LoVo (cell line): ENCODE data around the gene ADAP1.

Experiments used
- DNase-seq: peaks from one replicate; pipeline ENCODE4 v3.0.0-alpha.2; 2016; ENCODE audit warnings: low spot score

Gene ADAP1

DNA sequence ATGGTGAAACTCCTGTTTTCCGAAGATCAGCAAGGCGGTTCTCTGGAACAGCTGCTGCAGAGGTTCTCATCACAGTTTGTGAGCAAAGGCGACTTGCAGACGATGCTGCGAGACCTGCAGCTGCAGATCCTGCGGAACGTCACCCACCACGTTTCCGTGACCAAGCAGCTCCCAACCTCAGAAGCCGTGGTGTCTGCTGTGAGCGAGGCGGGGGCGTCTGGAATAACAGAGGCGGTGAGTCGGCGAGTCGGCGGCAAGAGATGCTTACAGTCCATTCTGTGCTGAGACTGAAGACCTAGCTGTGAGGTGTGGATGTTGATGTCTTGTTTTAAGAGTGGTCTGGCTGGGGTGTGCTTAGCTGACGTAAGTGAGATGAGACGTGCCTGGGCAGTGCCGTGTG lies 94.3 kb downstream of the ADAP1 start:
- DNase-seq: no peak

DNA sequence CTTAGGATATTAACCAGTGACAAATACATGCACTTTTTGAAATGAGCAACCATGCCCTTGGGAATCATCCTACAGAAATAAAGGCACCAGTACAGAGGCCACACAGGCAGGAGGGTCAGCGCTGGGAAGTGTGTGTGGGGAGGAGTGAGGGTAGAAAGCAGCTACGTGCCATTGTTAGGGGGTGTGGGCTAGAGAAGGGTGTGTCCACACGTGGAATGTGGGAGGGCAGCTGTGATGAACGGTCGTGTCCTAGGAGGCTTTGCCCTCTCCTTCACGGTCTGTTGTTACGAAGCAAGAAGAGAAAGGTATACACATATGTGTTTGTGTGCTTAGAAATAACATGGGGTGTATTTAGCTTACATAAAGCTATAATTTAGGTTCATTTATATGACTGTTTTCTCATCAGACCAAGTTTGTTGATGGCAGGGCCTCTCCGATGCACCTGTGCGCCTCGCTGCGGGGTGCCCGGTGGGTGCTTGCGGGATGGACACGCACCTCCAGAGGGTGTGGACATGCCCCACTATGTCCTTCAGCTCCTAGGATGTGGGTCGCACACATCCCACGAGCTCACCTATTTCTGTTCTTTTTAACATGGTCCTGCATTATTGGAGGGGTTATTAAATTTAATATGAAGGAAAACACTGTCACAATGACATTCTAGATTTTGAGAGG lies 95.0 kb downstream of the ADAP1 start:
- DNase-seq: no peak

- DNase-seq: no peak
Observed at GRCh38 chr7:857661-858060, 96.8 kb downstream of the ADAP1 start.

DNA sequence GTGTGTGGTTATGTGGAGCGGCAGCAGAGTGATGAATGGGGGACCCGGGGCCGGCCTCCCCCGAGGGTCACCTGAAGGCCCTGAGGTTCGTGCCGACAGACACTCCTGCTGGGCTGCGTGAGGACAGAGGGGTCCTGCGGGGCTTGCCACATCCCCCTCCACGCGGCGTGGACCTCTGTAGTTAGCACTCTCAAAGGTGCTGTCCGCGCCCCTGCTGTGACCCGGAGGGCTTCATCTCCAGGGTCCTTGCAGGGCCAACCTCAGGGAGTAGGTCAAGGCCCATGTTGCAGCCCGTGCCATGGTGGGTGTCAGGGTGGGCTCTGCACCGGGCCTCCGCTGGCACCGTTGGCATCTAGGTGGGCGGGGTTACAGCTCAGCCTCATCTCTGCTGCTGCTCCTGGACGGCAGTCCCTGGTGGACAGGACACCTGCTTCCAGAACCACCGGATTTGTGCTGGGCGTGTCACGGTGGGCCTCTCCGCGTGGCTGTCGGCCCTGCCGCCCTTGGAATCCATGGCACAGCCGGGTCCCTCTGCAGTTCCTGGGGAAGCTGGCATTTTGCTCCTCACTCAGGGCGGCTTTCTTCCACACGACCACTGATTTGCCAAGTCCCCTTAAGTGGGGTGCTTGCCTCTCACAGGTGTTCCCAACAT lies 97.9 kb downstream of the ADAP1 start:
- no peak for DNase-seq

DNA sequence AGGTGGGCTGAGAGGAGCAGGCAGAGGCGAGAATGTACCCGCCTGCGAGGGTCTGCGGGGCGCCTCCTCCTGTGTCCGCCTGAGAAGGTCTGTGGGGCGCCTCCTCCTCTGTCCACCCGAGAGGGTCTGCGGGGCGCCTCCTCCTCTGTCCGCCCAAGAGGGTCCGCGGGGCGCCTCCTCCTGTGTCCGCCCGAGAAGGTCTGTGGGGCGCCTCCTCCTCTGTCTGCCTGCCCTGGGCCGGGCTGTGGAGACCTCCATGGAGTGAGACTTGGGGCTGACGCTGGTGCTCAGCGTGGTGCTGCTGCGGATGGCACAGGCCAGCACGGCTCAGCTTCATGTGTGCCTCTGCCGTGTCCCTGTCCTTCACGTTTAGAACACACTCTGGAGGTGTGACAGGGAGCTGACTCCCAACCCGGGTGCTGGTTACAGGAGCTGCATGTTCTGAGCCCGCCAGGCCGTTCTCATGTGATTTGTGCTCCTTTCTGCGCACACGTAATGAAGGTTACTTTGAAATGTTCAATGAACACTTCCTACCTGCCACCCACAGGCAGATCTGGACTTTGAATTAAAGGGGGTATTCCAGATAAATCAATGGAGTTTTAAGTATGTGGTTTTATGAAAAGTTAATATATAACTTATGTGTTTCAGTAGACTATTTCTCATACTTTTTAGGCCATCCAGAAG lies 98.7 kb downstream of the ADAP1 start:
- DNase-seq: no peak

DNA sequence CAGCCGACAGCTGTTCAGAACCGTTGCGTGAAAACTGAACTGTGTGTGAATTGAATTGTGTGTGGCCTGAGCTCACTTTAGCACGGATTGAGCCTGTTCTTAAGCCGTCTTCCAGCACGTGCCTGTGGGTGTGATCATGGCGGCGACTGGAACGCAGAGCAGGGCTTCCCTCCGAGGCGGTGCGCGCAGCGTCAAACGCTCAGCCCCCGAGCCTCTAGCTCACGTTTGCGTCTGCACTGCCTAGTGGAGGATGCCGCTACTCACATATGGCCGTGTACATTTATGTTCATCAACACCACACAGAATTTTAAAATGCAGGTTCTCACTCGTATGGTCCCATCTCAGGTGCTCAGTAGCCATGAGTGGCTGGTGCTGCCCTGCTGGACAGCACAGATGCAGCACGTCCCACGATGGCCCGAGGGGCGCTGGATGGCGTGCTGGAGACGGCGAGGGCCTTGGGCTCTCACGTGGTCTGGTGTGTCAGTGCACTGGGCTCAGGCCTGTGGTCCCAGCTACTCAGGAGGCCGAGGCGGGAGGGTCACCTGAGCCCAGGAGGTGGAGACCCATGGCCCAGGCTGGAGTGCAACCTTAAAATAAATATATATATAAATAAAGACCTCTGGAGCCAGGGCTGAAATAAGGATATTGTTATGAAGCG lies 100.2 kb downstream of the ADAP1 start:
- no peak for DNase-seq

- DNase-seq: no peak
Observed at GRCh38 chr7:853366-854117, 100.9 kb downstream of the ADAP1 start.

GRCh38 chr7:851204-851603 lies 103.3 kb downstream of the ADAP1 start:
- DNase-seq: no peak

GRCh38 chr7:849781-850180 lies 104.7 kb downstream of the ADAP1 start:
- DNase-seq: no peak

- DNase-seq: no peak
Observed at GRCh38 chr7:849145-849544, 105.3 kb downstream of the ADAP1 start.
